ENCODE data around the gene CXCL14. TPM values are rescaled to one million over a fixed set of nuclear protein-coding genes. Genes with fewer than 3 reads are reported as not detected.

Gene CXCL14
- total RNA-seq, 2 donors from 2014 or later: 0.20 to 0.44 TPM

DNA sequence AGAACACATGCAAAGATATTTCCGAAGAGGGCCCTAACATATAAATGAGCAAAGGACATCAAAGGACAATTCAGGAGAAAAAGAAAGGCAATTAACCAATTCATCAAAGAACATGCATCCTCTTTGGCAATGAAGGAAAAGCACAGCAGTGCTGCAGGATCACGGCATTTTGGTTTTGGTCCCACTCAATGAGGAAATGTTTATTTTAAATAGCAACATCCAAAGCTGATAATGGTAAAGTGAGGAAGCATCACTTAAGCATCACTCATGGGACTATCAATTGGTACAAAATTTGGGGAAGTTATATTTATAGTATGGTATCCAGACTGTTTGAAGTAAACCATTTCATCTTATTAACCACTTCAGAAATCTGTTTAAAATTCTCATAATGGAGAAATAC is 5.5 kb upstream of the CXCL14 start:
- Mint-ChIP-seq H3K9me3 (no peaks in the 10 kb centered on the region), H3K36me3 (ENCODE audit: low read depth) (no peaks in the 10 kb centered on the region), H3K4me1 (no peaks in the 10 kb centered on the region), H3K4me3 (no peak overlapping the region), H3K27me3 (ENCODE audit: insufficient read depth) (peaks cover 52% of the 10 kb centered on the region), H3K27ac (no peak overlapping the region)
- no peak for DNase-seq
- Histone ChIP-seq H3K4me1 (ENCODE audit: control insufficient read depth, insufficient read depth, low read length) (no peaks in the 10 kb centered on the region), H3K36me3 (ENCODE audit: control insufficient read depth, insufficient read depth, low read length) (no peaks in the 10 kb centered on the region), H3K9me3 (ENCODE audit: control insufficient read depth, low read length) (no peaks in the 10 kb centered on the region), H3K4me3 (ENCODE audit: low read length) (no peak overlapping the region), H3K9ac (ENCODE audit: extremely low read depth, low read length, poor library complexity, severe bottlenecking) (no peak overlapping the region), H3K27ac (ENCODE audit: low read depth, low read length) (no peak overlapping the region), H3K27me3 (ENCODE audit: control insufficient read depth, insufficient read depth, low read length, poor library complexity, severe bottlenecking) (peaks cover 32% of the 10 kb centered on the region)
- TF ChIP-seq, protein P1, sequence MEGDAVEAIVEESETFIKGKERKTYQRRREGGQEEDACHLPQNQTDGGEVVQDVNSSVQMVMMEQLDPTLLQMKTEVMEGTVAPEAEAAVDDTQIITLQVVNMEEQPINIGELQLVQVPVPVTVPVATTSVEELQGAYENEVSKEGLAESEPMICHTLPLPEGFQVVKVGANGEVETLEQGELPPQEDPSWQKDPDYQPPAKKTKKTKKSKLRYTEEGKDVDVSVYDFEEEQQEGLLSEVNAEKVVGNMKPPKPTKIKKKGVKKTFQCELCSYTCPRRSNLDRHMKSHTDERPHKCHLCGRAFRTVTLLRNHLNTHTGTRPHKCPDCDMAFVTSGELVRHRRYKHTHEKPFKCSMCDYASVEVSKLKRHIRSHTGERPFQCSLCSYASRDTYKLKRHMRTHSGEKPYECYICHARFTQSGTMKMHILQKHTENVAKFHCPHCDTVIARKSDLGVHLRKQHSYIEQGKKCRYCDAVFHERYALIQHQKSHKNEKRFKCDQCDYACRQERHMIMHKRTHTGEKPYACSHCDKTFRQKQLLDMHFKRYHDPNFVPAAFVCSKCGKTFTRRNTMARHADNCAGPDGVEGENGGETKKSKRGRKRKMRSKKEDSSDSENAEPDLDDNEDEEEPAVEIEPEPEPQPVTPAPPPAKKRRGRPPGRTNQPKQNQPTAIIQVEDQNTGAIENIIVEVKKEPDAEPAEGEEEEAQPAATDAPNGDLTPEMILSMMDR (conservative IDR thresholded peaks at IDR 0.05): no peak
- 92 to 100% methylated on average over 1 to 2 of the region's 2 CpGs for WGBS, 2 experiments (ENCODE audit: insufficient coverage in 1 of 2, insufficient read length in 1 of 2)

DNA sequence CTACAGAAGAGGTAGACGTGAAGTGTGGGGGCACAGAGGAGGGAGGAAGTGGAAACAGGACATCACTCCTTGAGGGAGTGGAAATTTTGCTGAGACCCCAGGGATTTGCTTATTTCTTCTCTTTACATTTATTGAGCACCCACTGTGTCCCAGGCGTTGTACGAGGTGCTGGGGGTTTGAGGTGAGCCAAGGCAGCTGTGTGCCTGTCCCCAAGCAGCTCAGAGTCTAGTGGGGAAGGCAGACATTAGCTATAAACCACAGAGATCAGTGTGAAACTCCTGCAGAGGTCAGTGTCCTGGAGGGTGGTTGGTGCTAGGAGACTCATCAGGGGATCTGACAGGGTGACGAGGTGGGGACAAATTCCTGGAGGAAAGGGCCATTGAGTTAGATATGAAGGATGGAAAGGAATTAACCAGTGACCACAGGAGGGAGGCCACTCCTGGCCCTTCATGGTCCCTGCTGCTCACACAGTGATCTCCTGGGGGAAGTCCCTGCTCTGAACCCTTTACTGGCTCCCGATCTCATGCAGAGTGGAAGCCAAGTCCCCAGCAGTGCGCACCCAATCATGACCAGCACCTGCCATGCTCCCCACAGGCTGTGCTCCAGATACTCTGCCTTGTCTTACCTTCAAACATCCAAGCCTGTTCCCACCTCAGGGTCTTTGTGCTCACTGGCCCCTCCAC is 3.4 kb upstream of the CXCL14 start:
- H3K9me3 Mint-ChIP-seq: no peaks in the 10 kb centered on the region
- H3K27ac Mint-ChIP-seq: no peak overlapping the region
- peaks cover 71% of the 10 kb centered on the region for H3K27me3 Mint-ChIP-seq (ENCODE audit: insufficient read depth)
- H3K36me3 Mint-ChIP-seq (ENCODE audit: low read depth): no peaks in the 10 kb centered on the region
- peaks cover 13% of the 10 kb centered on the region for H3K4me1 Mint-ChIP-seq
- no peaks in the 10 kb centered on the region for H3K4me1 ChIP-seq (ENCODE audit: control insufficient read depth, insufficient read depth, low read length)
- H3K9me3 ChIP-seq (ENCODE audit: control insufficient read depth, low read length): no peaks in the 10 kb centered on the region
- H3K4me3 Mint-ChIP-seq: no peak overlapping the region
- H3K36me3 ChIP-seq (ENCODE audit: control insufficient read depth, insufficient read depth, low read length): no peaks in the 10 kb centered on the region
- no peak overlapping the region for H3K9ac ChIP-seq (ENCODE audit: extremely low read depth, low read length, poor library complexity, severe bottlenecking)
- no peak overlapping the region for H3K4me3 ChIP-seq (ENCODE audit: low read length)
- TF ChIP-seq, protein P1 (conservative IDR thresholded peaks at IDR 0.05): no peak
- DNase-seq: no peak
- no peak overlapping the region for H3K27ac ChIP-seq (ENCODE audit: low read depth, low read length)
- H3K27me3 ChIP-seq (ENCODE audit: control insufficient read depth, insufficient read depth, low read length, poor library complexity, severe bottlenecking): peaks cover 52% of the 10 kb centered on the region
- 85 to 96% methylated on average over 6 of the region's 6 CpGs for WGBS, 2 experiments (ENCODE audit: insufficient coverage in 1 of 2, insufficient read length in 1 of 2)

DNA sequence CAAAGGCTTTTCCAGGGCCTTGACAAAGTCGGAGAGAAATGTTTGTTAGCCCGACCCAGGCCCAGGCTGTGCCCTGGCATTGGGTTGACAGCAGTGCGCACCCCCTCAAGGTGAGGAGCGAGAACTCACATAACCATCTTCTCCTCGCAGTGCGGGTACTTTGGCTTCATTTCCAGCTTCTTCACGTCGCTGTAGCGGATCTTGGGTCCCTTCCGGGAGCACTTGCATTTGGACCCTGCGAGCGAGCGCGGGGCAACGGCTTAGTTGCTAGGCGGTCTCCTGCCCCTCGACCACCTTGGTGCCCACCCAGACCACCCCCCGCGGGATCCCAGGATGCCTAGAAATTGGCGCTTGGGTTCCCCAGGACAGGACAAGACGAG is 496 bp downstream of the CXCL14 start:
- H3K36me3 ChIP-seq (ENCODE audit: control insufficient read depth, insufficient read depth, low read length): no peaks in the 10 kb centered on the region
- no peaks in the 10 kb centered on the region for H3K36me3 Mint-ChIP-seq (ENCODE audit: low read depth)
- peak overlapping the region; percentile 66 for H3K4me3 Mint-ChIP-seq
- H3K4me1 Mint-ChIP-seq: peaks cover 25% of the 10 kb centered on the region
- 9 to 13% methylated on average over 18 to 21 of the region's 21 CpGs for WGBS, 2 experiments (ENCODE audit: insufficient coverage in 1 of 2, insufficient read length in 1 of 2)
- TF ChIP-seq, protein P1 (conservative IDR thresholded peaks at IDR 0.05): no peak
- H3K9me3 Mint-ChIP-seq: no peaks in the 10 kb centered on the region
- peaks cover 52% of the 10 kb centered on the region for H3K27me3 ChIP-seq (ENCODE audit: control insufficient read depth, insufficient read depth, low read length, poor library complexity, severe bottlenecking)
- no peak overlapping the region for H3K27ac Mint-ChIP-seq
- H3K9ac ChIP-seq (ENCODE audit: extremely low read depth, low read length, poor library complexity, severe bottlenecking): no peak overlapping the region
- peak overlapping the region; percentile 69 for H3K4me3 ChIP-seq (ENCODE audit: low read length)
- H3K4me1 ChIP-seq (ENCODE audit: control insufficient read depth, insufficient read depth, low read length): peaks cover 15% of the 10 kb centered on the region
- no peak overlapping the region for H3K27ac ChIP-seq (ENCODE audit: low read depth, low read length)
- peaks cover 84% of the 10 kb centered on the region for H3K27me3 Mint-ChIP-seq (ENCODE audit: insufficient read depth)
- no peaks in the 10 kb centered on the region for H3K9me3 ChIP-seq (ENCODE audit: control insufficient read depth, low read length)
- DNase-seq: peak; percentile 71
